Measurements from ENCODE around the gene VPS37C. TPM values are rescaled to one million over a fixed set of nuclear protein-coding genes. Genes with fewer than 3 reads are reported as not detected.

Gene VPS37C
- total RNA-seq, 1 experiment from 2014 or later = 23.1 TPM

DNA sequence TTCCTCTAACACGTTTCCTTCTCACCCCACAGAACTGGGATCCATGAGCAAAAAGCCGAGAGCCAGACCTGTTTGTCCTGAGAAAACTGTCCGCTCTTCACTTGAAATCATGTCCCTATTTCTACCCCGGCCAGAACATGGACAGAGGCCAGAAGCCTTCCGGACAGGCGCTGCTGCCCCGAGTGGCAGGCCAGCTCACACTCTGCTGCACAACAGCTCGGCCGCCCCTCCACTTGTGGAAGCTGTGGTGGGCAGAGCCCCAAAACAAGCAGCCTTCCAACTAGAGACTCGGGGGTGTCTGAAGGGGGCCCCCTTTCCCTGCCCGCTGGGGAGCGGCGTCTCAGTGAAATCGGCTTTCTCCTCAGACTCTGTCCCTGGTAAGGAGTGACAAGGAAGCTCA, 35.0 kb downstream of the VPS37C start:
- TF ChIP-seq FOSL1 (IDR thresholded peaks at IDR 0.05; ENCODE audit: low read depth) (no peak), ELF1 (IDR thresholded peaks at IDR 0.05; ENCODE audit: borderline replicate concordance, low read depth) (no peak), EZH2 (IDR thresholded peaks at IDR 0.05) (no peak), CBX3 (IDR thresholded peaks at IDR 0.05; ENCODE audit: low read depth) (no peak), JUND (IDR thresholded peaks at IDR 0.05) (no peak), SRF (IDR thresholded peaks at IDR 0.05; ENCODE audit: low read depth) (no peak), RAD21 (IDR thresholded peaks at IDR 0.05; ENCODE audit: low read depth) (no peak), EZH2phosphoT487 (IDR thresholded peaks at IDR 0.05; ENCODE audit: borderline replicate concordance) (no peak), TCF7L2 (IDR thresholded peaks at IDR 0.05; ENCODE audit: borderline replicate concordance, extremely low read depth, insufficient read depth, insufficient read length) (no peak), ZNF274 (IDR thresholded peaks at IDR 0.05; ENCODE audit: low read depth, low read length) (no peak), POLR2AphosphoS5 (IDR thresholded peaks at IDR 0.05; ENCODE audit: low read depth, low read length) (no peak), SP1 (IDR thresholded peaks at IDR 0.05; ENCODE audit: low read depth) (no peak), POLR2A (IDR thresholded peaks at IDR 0.05; ENCODE audit: borderline replicate concordance, extremely low read depth, insufficient read depth, insufficient read length) (no peak), EGR1 (IDR thresholded peaks at IDR 0.05; ENCODE audit: low read depth) (no peak), CEBPB (IDR thresholded peaks at IDR 0.05; ENCODE audit: low read depth) (no peak), ZFX (IDR thresholded peaks at IDR 0.05) (no peak)
- TF ChIP-seq, protein P1, sequence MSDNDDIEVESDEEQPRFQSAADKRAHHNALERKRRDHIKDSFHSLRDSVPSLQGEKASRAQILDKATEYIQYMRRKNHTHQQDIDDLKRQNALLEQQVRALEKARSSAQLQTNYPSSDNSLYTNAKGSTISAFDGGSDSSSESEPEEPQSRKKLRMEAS (IDR thresholded peaks at IDR 0.05) = no peak
- TF ChIP-seq, protein P2, sequence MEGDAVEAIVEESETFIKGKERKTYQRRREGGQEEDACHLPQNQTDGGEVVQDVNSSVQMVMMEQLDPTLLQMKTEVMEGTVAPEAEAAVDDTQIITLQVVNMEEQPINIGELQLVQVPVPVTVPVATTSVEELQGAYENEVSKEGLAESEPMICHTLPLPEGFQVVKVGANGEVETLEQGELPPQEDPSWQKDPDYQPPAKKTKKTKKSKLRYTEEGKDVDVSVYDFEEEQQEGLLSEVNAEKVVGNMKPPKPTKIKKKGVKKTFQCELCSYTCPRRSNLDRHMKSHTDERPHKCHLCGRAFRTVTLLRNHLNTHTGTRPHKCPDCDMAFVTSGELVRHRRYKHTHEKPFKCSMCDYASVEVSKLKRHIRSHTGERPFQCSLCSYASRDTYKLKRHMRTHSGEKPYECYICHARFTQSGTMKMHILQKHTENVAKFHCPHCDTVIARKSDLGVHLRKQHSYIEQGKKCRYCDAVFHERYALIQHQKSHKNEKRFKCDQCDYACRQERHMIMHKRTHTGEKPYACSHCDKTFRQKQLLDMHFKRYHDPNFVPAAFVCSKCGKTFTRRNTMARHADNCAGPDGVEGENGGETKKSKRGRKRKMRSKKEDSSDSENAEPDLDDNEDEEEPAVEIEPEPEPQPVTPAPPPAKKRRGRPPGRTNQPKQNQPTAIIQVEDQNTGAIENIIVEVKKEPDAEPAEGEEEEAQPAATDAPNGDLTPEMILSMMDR (IDR thresholded peaks at IDR 0.05 in 2 of 3, conservative IDR thresholded peaks at IDR 0.05 in 1 of 3; ENCODE audit: borderline replicate concordance in 1 of 3, insufficient read depth in 1 of 3, low read depth in 2 of 3, low read length in 2 of 3) = no peak
- TF ChIP-seq, protein P3, sequence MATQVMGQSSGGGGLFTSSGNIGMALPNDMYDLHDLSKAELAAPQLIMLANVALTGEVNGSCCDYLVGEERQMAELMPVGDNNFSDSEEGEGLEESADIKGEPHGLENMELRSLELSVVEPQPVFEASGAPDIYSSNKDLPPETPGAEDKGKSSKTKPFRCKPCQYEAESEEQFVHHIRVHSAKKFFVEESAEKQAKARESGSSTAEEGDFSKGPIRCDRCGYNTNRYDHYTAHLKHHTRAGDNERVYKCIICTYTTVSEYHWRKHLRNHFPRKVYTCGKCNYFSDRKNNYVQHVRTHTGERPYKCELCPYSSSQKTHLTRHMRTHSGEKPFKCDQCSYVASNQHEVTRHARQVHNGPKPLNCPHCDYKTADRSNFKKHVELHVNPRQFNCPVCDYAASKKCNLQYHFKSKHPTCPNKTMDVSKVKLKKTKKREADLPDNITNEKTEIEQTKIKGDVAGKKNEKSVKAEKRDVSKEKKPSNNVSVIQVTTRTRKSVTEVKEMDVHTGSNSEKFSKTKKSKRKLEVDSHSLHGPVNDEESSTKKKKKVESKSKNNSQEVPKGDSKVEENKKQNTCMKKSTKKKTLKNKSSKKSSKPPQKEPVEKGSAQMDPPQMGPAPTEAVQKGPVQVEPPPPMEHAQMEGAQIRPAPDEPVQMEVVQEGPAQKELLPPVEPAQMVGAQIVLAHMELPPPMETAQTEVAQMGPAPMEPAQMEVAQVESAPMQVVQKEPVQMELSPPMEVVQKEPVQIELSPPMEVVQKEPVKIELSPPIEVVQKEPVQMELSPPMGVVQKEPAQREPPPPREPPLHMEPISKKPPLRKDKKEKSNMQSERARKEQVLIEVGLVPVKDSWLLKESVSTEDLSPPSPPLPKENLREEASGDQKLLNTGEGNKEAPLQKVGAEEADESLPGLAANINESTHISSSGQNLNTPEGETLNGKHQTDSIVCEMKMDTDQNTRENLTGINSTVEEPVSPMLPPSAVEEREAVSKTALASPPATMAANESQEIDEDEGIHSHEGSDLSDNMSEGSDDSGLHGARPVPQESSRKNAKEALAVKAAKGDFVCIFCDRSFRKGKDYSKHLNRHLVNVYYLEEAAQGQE (IDR thresholded peaks at IDR 0.05; ENCODE audit: low read depth) = no peak
- TF ChIP-seq, protein P4, sequence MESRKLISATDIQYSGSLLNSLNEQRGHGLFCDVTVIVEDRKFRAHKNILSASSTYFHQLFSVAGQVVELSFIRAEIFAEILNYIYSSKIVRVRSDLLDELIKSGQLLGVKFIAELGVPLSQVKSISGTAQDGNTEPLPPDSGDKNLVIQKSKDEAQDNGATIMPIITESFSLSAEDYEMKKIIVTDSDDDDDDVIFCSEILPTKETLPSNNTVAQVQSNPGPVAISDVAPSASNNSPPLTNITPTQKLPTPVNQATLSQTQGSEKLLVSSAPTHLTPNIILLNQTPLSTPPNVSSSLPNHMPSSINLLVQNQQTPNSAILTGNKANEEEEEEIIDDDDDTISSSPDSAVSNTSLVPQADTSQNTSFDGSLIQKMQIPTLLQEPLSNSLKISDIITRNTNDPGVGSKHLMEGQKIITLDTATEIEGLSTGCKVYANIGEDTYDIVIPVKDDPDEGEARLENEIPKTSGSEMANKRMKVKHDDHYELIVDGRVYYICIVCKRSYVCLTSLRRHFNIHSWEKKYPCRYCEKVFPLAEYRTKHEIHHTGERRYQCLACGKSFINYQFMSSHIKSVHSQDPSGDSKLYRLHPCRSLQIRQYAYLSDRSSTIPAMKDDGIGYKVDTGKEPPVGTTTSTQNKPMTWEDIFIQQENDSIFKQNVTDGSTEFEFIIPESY (IDR thresholded peaks at IDR 0.05; ENCODE audit: extremely low read depth, insufficient replicate concordance, low read length) = no peak
- intact Hi-C loops (cut with micrococcal nuclease) = no loop called here

More for the DNA sequence above, 35.0 kb downstream of the VPS37C start:
- H3K4me1 ChIP-seq (ENCODE audit: control insufficient read depth in 1 of 2, insufficient read depth in 2 of 2, low read length in 2 of 2) = peaks cover 6 to 29% of the 10 kb centered on the region in 2 experiments; a peak in 3 of 4 replicates
- RAD21 ChIA-PET (ENCODE audit: low non-redundant PET in 1 of 2, low total read pairs in 2 of 2, uncharacterized antibody in 2 of 2, unreplicated experiment in 2 of 2) = no interaction called here
- no peak for ATAC-seq
- BruUV-seq (replicated peaks) = no TSS peak
- H3K79me2 ChIP-seq (ENCODE audit: insufficient read depth, low read length) = no peaks in the 10 kb centered on the region
- no peaks in the 10 kb centered on the region for H3K9me3 ChIP-seq (ENCODE audit: control insufficient read depth in 1 of 2, insufficient read depth in 1 of 2, low read depth in 1 of 2, low read length in 2 of 2)
- no peaks in the 10 kb centered on the region for H4K20me1 ChIP-seq (ENCODE audit: insufficient read depth)
- H3K9ac ChIP-seq (ENCODE audit: low read length) = no peak overlapping the region
- POLR2A ChIA-PET = no interaction called here
- no peaks in the 10 kb centered on the region for H3K27me3 ChIP-seq (ENCODE audit: insufficient read depth, low read length)
- DNase-seq (ENCODE audit: low read depth, low spot score) = no peak
- H3K36me3 ChIP-seq (ENCODE audit: control insufficient read depth in 1 of 2, insufficient read depth in 2 of 2, low read length in 2 of 2) = no peaks in the 10 kb centered on the region
- H3K4me3 ChIP-seq (replicated peaks in 1 of 2; ENCODE audit: low read depth in 1 of 2, low read length in 2 of 2) = no peak overlapping the region
- CTCF ChIA-PET = interaction anchor here (1.3 to 1.6 kb wide), 2 partner anchors 227 to 295 kb away, joined by 3 to 4 read pairs; no protein-coding TSS in a partner anchor
- H3K27ac ChIP-seq (ENCODE audit: low read depth, low read length) = no peak overlapping the region
- no peak overlapping the region for H2AFZ ChIP-seq (ENCODE audit: low read depth, low read length, poor library complexity, severe bottlenecking)
- no peak overlapping the region for H3K4me2 ChIP-seq (ENCODE audit: low read length)
- H3K9me2 ChIP-seq (ENCODE audit: insufficient read depth) = no peaks in the 10 kb centered on the region

All from HCT116 (cell line).